H9 (cell line): ENCODE data around the gene DGKG. TPM values are rescaled to one million over a fixed set of nuclear protein-coding genes. Genes with fewer than 3 reads are reported as not detected.
A peak's percentile ranks its signal among the peaks of the same experiment; 100 is the strongest.

Experiments
- DNase-seq: peaks from one replicate; pipeline ENCODE4 v3.0.0-alpha.2; 2017
- H2AFZ ChIP-seq: one replicate; pipeline ENCODE4 v1.6.1; 2013; ENCODE audit warnings: mild to moderate bottlenecking, low read length, control low read depth, moderate library complexity
- H2AK5ac ChIP-seq: 2 replicates; pipeline ENCODE4 v1.6.1; 2013; ENCODE audit warnings: low read length, control low read depth, mixed read lengths; ENCODE audit not compliant: insufficient read length
- H2BK120ac ChIP-seq: one replicate; pipeline ENCODE4 v1.6.1; 2013; ENCODE audit warnings: low read depth, mild to moderate bottlenecking, low read length, control low read depth, inconsistent platforms; ENCODE audit not compliant: poor library complexity, severe bottlenecking
- H2BK12ac ChIP-seq: 2 replicates; pipeline ENCODE4 v1.6.1; 2013; ENCODE audit warnings: low read length, control low read depth, mixed read lengths, low read depth; ENCODE audit not compliant: insufficient read length
- H2BK15ac ChIP-seq: 2 replicates; pipeline ENCODE4 v1.6.1; 2013; ENCODE audit warnings: low read depth, low read length, control low read depth
- H2BK20ac ChIP-seq: one replicate; pipeline ENCODE4 v1.6.1; 2013; ENCODE audit warnings: low read depth, mild to moderate bottlenecking, low read length, control low read depth, inconsistent platforms; ENCODE audit not compliant: poor library complexity, severe bottlenecking
- H2BK5ac ChIP-seq: 2 replicates; pipeline ENCODE4 v1.6.1; 2013; ENCODE audit warnings: low read length, control low read depth, mixed read lengths; ENCODE audit not compliant: insufficient read length
- H3K14ac ChIP-seq: 2 replicates; pipeline ENCODE4 v1.6.1; 2013; ENCODE audit warnings: low read length, control low read depth; ENCODE audit not compliant: insufficient read depth
- H3K18ac ChIP-seq: 2 replicates; pipeline ENCODE4 v1.6.1; 2013; ENCODE audit warnings: low read depth, mild to moderate bottlenecking, mixed read lengths, low read length, control low read depth; ENCODE audit not compliant: insufficient read length
- H3K23ac ChIP-seq: 2 replicates; pipeline ENCODE4 v1.6.1; 2013; ENCODE audit warnings: low read length, control low read depth, mixed read lengths, low read depth; ENCODE audit not compliant: insufficient read length
- H3K23me2 ChIP-seq: 2 replicates; pipeline ENCODE4 v1.6.1; 2013; ENCODE audit warnings: low read depth, mild to moderate bottlenecking, mixed read lengths, low read length, control low read depth; ENCODE audit not compliant: insufficient read length, poor library complexity, severe bottlenecking
- H3K27ac ChIP-seq: 2 replicates; pipeline ENCODE4 v1.5.1; 2013; ENCODE audit warnings: low read length, control low read depth, mixed read lengths, low read depth; ENCODE audit not compliant: insufficient read length
- H3K27me3 ChIP-seq: 2 replicates; pipeline ENCODE4 v1.6.1; 2013; ENCODE audit warnings: low read length, control low read depth, inconsistent platforms; ENCODE audit not compliant: insufficient read depth
- H3K4ac ChIP-seq: 2 replicates; pipeline ENCODE4 v1.6.1; 2013; ENCODE audit warnings: low read depth, mild to moderate bottlenecking, control low read depth, inconsistent platforms, low read length, moderate library complexity
- H3K4me1 ChIP-seq: 2 replicates; pipeline ENCODE4 v1.6.1; 2013; ENCODE audit warnings: low read length, control low read depth, inconsistent platforms; ENCODE audit not compliant: insufficient read depth
- H3K4me2 ChIP-seq: 2 replicates; pipeline ENCODE4 v1.6.1; 2013; ENCODE audit warnings: low read length, control low read depth, mixed read lengths; ENCODE audit not compliant: insufficient read length, insufficient read depth
- H3K56ac ChIP-seq: 2 replicates; pipeline ENCODE4 v1.6.1; 2013; ENCODE audit warnings: low read depth, mild to moderate bottlenecking, mixed read lengths, low read length, control low read depth; ENCODE audit not compliant: insufficient read length
- H3K79me1 ChIP-seq: 2 replicates; pipeline ENCODE4 v1.6.1; 2013; ENCODE audit warnings: low read depth, mild to moderate bottlenecking, moderate library complexity, low read length, control low read depth, inconsistent platforms; ENCODE audit not compliant: insufficient read depth, poor library complexity, severe bottlenecking
- H3K79me2 ChIP-seq: 2 replicates; pipeline ENCODE4 v1.6.1; 2013; ENCODE audit warnings: low read length, control low read depth, inconsistent platforms; ENCODE audit not compliant: insufficient read depth
- H3K9ac ChIP-seq: 2 replicates; pipeline ENCODE4 v1.6.1; 2013; ENCODE audit warnings: low read length, control low read depth, mixed read lengths; ENCODE audit not compliant: insufficient read length; ENCODE audit errors: extremely low read depth
- H3K9me3 ChIP-seq: one replicate; pipeline ENCODE4 v1.6.1; 2013; ENCODE audit warnings: low read depth, low read length, inconsistent platforms; ENCODE audit not compliant: control insufficient read depth
- H3T11ph ChIP-seq: one replicate; pipeline ENCODE4 v1.6.1; 2013; ENCODE audit warnings: mild to moderate bottlenecking, low read length, control low read depth, inconsistent platforms
- H4K20me1 ChIP-seq: one replicate; pipeline ENCODE4 v1.6.1; 2013; ENCODE audit not compliant: control insufficient read depth, insufficient read length, insufficient read depth
- H4K5ac ChIP-seq: 2 replicates; pipeline ENCODE4 v1.6.1; 2013; ENCODE audit warnings: low read depth, mild to moderate bottlenecking, mixed read lengths, low read length, control low read depth; ENCODE audit not compliant: insufficient read length
- H4K8ac ChIP-seq: replicated peaks from 2 replicates; pipeline ENCODE4 v1.6.1; 2013; ENCODE audit warnings: low read length, control low read depth, mixed read lengths, low read depth; ENCODE audit not compliant: insufficient read length
- H4K91ac ChIP-seq: 2 replicates; pipeline ENCODE4 v1.6.1; 2013; ENCODE audit warnings: low read depth, mild to moderate bottlenecking, moderate library complexity, mixed read lengths, low read length, control low read depth; ENCODE audit not compliant: insufficient read length
- H3K27ac Mint-ChIP-seq, 3 experiments: 2 replicates in 2 of 3; 3 replicates in 1 of 3; pipeline ENCODE4 v1.8.0; 2020 to 2021; ENCODE audit warnings: mixed read lengths in 3 of 3, mild to moderate bottlenecking in 1 of 3, moderate library complexity in 1 of 3
- H3K27me3 Mint-ChIP-seq: 2 replicates; pipeline ENCODE4 v1.8.0; 2021; ENCODE audit warnings: low read depth, mild to moderate bottlenecking, moderate library complexity, mixed read lengths
- H3K36me3 Mint-ChIP-seq, 3 experiments: 2 replicates in 2 of 3; 3 replicates in 1 of 3; pipeline ENCODE4 v1.8.0; 2020 to 2021; ENCODE audit warnings: low read depth in 3 of 3, mixed read lengths in 3 of 3; ENCODE audit not compliant: insufficient read depth in 1 of 3
- H3K4me1 Mint-ChIP-seq, 2 experiments: 2 replicates each; pipeline ENCODE4 v1.8.0; 2020; ENCODE audit warnings: mixed read lengths in 2 of 2
- H3K4me3 Mint-ChIP-seq, 2 experiments: 2 replicates in 1 of 2; 3 replicates in 1 of 2; pipeline ENCODE4 v1.8.0; 2020 to 2021; ENCODE audit warnings: mild to moderate bottlenecking in 2 of 2, mixed read lengths in 2 of 2, moderate library complexity in 1 of 2
- H3K9me3 Mint-ChIP-seq, 2 experiments: 2 replicates in 1 of 2; 3 replicates in 1 of 2; pipeline ENCODE4 v1.8.0; 2020; ENCODE audit warnings: mild to moderate bottlenecking in 2 of 2, mixed read lengths in 2 of 2, moderate library complexity in 1 of 2
- WGBS: extraction: QIAGEN DNeasy Blood & Tissue Kit; methylation state at CpG from one replicate; pipeline ENCODE4 v1.1.7; 2013; ENCODE audit warnings: missing lambda C conversion rate, low lambda C conversion rate, mixed read lengths; ENCODE audit not compliant: insufficient read length; ENCODE audit errors: extremely low coverage; 5-methylcytosine and 5-hydroxymethylcytosine counted together
- total RNA-seq: library from RNA; stranded (reverse); gene quantifications from 2 replicates; pipeline ENCODE4 v1.2.1, GENCODE V29; 2021
- TF ChIP-seq, protein P1 (sequence below): fragments of 200-600 bp; sonication (generic); conservative IDR thresholded peaks from 3 replicates; pipeline ENCODE4 v1.8.0; 2021; ENCODE audit warnings: antibody characterized with exemption, mild to moderate bottlenecking

The DGKG gene
- total RNA-seq, 1 experiment from 2014 or later, result not detected

DNA sequence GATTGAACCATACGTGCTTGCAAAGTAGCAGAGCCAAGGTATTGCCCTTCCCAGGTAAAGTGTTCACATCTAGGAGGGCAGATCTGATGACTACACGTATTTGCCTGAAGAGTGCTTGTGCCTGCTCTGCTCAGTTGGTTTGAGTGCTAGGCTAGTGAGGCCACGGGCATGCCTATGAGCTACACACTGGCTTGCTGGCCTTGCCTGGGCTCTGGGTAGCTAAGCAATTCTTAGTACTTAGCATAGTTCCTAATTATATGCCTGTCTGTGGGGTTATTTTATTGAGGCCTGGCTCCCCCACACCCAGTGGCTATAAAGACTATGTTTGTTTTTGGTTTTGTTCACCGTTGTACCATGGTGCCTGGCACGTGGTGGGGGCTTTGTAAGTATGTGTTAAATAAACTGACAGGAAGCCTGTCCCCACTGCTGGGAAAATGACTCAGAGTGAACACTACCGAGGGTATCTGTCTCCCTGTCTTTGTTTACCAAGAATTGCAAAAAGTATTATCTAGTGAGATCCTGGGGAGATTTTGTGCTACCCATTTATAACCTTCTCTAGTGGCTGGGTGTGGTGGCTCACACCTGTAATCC is 181.0 kb downstream of the DGKG start:
- Histone ChIP-seq H3K14ac (no peak overlapping the region), H3K23me2 (no peaks in the 10 kb centered on the region), H3K4ac (no peak overlapping the region), H2AFZ (no peak overlapping the region), H4K5ac (no peak overlapping the region), H2BK5ac (no peak overlapping the region), H3K79me2 (no peaks in the 10 kb centered on the region), H2AK5ac (no peak overlapping the region), H3K18ac (no peak overlapping the region), H2BK20ac (no peak overlapping the region), H3K56ac (no peak overlapping the region), H2BK15ac (no peak overlapping the region), H3K27me3 (no peaks in the 10 kb centered on the region), H3K9ac (no peak overlapping the region), H3K23ac (no peak overlapping the region), H4K91ac (no peak overlapping the region), H3K4me1 (no peaks in the 10 kb centered on the region), H3K79me1 (no peaks in the 10 kb centered on the region), H3K9me3 (no peaks in the 10 kb centered on the region), H3K27ac (no peak overlapping the region), H3T11ph (no peak overlapping the region), H3K4me2 (no peak overlapping the region), H2BK120ac (no peak overlapping the region), H2BK12ac (no peak overlapping the region), H4K8ac (no peak overlapping the region), H4K20me1 (no peaks in the 10 kb centered on the region)
- no peaks in the 10 kb centered on the region for H3K4me1 Mint-ChIP-seq
- WGBS, result no CpG with 5 or more reads among the region's 6 CpGs
- TF ChIP-seq, protein P1, sequence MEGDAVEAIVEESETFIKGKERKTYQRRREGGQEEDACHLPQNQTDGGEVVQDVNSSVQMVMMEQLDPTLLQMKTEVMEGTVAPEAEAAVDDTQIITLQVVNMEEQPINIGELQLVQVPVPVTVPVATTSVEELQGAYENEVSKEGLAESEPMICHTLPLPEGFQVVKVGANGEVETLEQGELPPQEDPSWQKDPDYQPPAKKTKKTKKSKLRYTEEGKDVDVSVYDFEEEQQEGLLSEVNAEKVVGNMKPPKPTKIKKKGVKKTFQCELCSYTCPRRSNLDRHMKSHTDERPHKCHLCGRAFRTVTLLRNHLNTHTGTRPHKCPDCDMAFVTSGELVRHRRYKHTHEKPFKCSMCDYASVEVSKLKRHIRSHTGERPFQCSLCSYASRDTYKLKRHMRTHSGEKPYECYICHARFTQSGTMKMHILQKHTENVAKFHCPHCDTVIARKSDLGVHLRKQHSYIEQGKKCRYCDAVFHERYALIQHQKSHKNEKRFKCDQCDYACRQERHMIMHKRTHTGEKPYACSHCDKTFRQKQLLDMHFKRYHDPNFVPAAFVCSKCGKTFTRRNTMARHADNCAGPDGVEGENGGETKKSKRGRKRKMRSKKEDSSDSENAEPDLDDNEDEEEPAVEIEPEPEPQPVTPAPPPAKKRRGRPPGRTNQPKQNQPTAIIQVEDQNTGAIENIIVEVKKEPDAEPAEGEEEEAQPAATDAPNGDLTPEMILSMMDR, result no peak
- H3K36me3 Mint-ChIP-seq, result no peaks in the 10 kb centered on the region; a peak in 1 of 7 replicates
- H3K9me3 Mint-ChIP-seq, result no peaks in the 10 kb centered on the region
- H3K27me3 Mint-ChIP-seq, result peaks cover 55% of the 10 kb centered on the region
- no peak overlapping the region for H3K4me3 Mint-ChIP-seq
- peak; percentile 15 for DNase-seq
- no peak overlapping the region for H3K27ac Mint-ChIP-seq
